Vagina (tissue), 2 donors: Measurements from ENCODE around the gene ANAPC5. TPM values are rescaled to one million over a fixed set of nuclear protein-coding genes. Genes with fewer than 3 reads are reported as not detected.
"Not testable (repeated sequence)": the region's sequence is repeated elsewhere in the genome, so short reads cannot be mapped to it uniquely, and the experiment has no call there.

ENCODE experiments used
- DNase-seq, 2 donors: peaks; one replicate each; pipeline ENCODE4 v3.0.0-alpha.2; 2017; ENCODE audit errors: extremely low spot score in 2 of 2
- H3K27ac ChIP-seq: fragments of 200-600 bp; sonication (generic); one replicate; pipeline ENCODE4 v1.5.1; 2019
- H3K27me3 ChIP-seq: fragments of 200-600 bp; sonication (generic); one replicate; pipeline ENCODE4 v1.5.1; 2019
- H3K36me3 ChIP-seq, 2 donors: fragments of 200-600 bp; sonication (generic); one replicate each; pipeline ENCODE4 v1.5.1; 2017 to 2019
- H3K4me1 ChIP-seq: fragments of 200-600 bp; sonication (generic); one replicate; pipeline ENCODE4 v1.5.1; 2019
- H3K4me3 ChIP-seq, 2 donors: fragments of 200-600 bp; sonication (generic); 1 replicate in 1 of 2; 2 replicates in 1 of 2; pipeline ENCODE4 v1.5.1; 2016 to 2019
- H3K9me3 ChIP-seq: fragments of 200-600 bp; sonication (generic); one replicate; pipeline ENCODE4 v1.5.1; 2019
- POLR2A ChIP-seq, 2 donors: fragments of 450-650 bp; IDR thresholded peaks; one replicate each; pipeline ENCODE4 v1.6.1; 2017; ENCODE audit warnings: antibody characterized with exemption in 2 of 2, mild to moderate bottlenecking in 2 of 2, moderate library complexity in 2 of 2
- POLR2AphosphoS5 ChIP-seq, 2 donors: sonication (generic); formaldehyde crosslinking; IDR thresholded peaks; one replicate each; pipeline ENCODE4 v1.9.0; 2017; ENCODE audit warnings: antibody characterized with exemption in 2 of 2, mild to moderate bottlenecking in 2 of 2, low read depth in 1 of 2; ENCODE audit not compliant: insufficient read depth in 1 of 2
- intact Hi-C: fragments of 100-400 bp; cut with DNase I; formaldehyde crosslinking; loops from one replicate; pipeline ENCODE4 v1.15.1; 2023
- total RNA-seq: library from RNA; depleted of rRNA; stranded (reverse); fragments of >200 nt; gene quantifications from one replicate; pipeline ENCODE4 v1.2.3, GENCODE V29; 2016
- TF ChIP-seq, protein P1 (sequence below), 3 experiments: fragments of 450-650 bp in 2 of 3; fragments of 200-600 bp in 1 of 3; sonication (generic) in 1 of 3; IDR thresholded peaks; one replicate each; pipeline ENCODE4 v1.5.1; 2017 to 2019; ENCODE audit warnings: antibody characterized with exemption in 3 of 3, mild to moderate bottlenecking in 2 of 3, moderate library complexity in 2 of 3

The ANAPC5 gene
- total RNA-seq, 1 donor from 2014 or later = 143 TPM

GRCh38 chr12:121318121-121318520 is 34.1 kb downstream of the ANAPC5 start:
- Histone ChIP-seq H3K9me3 (no peaks in the 10 kb centered on the region), H3K36me3 (peaks cover 0 to 43% of the 10 kb centered on the region in 2 donors), H3K27me3 (no peaks in the 10 kb centered on the region), H3K4me1 (no peaks in the 10 kb centered on the region), H3K4me3 (no peak overlapping the region), H3K27ac (no peak overlapping the region)
- intact Hi-C loops = no loop called here
- no peak for TF ChIP-seq POLR2A (IDR thresholded peaks at IDR 0.05)
- TF ChIP-seq, protein P1, sequence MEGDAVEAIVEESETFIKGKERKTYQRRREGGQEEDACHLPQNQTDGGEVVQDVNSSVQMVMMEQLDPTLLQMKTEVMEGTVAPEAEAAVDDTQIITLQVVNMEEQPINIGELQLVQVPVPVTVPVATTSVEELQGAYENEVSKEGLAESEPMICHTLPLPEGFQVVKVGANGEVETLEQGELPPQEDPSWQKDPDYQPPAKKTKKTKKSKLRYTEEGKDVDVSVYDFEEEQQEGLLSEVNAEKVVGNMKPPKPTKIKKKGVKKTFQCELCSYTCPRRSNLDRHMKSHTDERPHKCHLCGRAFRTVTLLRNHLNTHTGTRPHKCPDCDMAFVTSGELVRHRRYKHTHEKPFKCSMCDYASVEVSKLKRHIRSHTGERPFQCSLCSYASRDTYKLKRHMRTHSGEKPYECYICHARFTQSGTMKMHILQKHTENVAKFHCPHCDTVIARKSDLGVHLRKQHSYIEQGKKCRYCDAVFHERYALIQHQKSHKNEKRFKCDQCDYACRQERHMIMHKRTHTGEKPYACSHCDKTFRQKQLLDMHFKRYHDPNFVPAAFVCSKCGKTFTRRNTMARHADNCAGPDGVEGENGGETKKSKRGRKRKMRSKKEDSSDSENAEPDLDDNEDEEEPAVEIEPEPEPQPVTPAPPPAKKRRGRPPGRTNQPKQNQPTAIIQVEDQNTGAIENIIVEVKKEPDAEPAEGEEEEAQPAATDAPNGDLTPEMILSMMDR (IDR thresholded peaks at IDR 0.05) = no peak
- TF ChIP-seq POLR2AphosphoS5 (IDR thresholded peaks at IDR 0.05; ENCODE audit: insufficient read depth in 1 of 2, low read depth in 1 of 2) = no peak
- no peak for DNase-seq

- Histone ChIP-seq H3K36me3 (peaks cover 0 to 35% of the 10 kb centered on the region in 2 donors), H3K9me3 (no peaks in the 10 kb centered on the region), H3K4me3 (no peak overlapping the region), H3K27ac (no peak overlapping the region), H3K4me1 (no peaks in the 10 kb centered on the region), H3K27me3 (no peaks in the 10 kb centered on the region)
- DNase-seq = no peak
- intact Hi-C loops = no loop called here
- TF ChIP-seq POLR2AphosphoS5 (IDR thresholded peaks at IDR 0.05; ENCODE audit: insufficient read depth in 1 of 2, low read depth in 1 of 2) (no peak), POLR2A (IDR thresholded peaks at IDR 0.05) (no peak)
- TF ChIP-seq, protein P1 (IDR thresholded peaks at IDR 0.05) = no peak
Observed at GRCh38 chr12:121314431-121314830, 37.8 kb downstream of the ANAPC5 start.

- H3K4me3 ChIP-seq, H3K27ac ChIP-seq, H3K4me1 ChIP-seq, H3K27me3 ChIP-seq, intact Hi-C loops, DNase-seq, H3K9me3 ChIP-seq: not testable (repeated sequence)
- H3K36me3 ChIP-seq = peaks cover 0 to 27% of the 10 kb centered on the region in 2 donors
Observed at GRCh38 chr12:121310231-121310630, 42.0 kb downstream of the ANAPC5 start.

- H3K27ac ChIP-seq, H3K4me1 ChIP-seq, H3K27me3 ChIP-seq, DNase-seq, H3K9me3 ChIP-seq, H3K4me3 ChIP-seq, intact Hi-C loops: not testable (repeated sequence)
- H3K36me3 ChIP-seq = peaks cover 0 to 27% of the 10 kb centered on the region in 2 donors
Observed at GRCh38 chr12:121307397-121307796, 44.8 kb downstream of the ANAPC5 start.

GRCh38 chr12:121304306-121304705 is 47.9 kb downstream of the ANAPC5 start:
- Histone ChIP-seq H3K4me1 (no peaks in the 10 kb centered on the region), H3K4me3 (no peak overlapping the region), H3K27me3 (no peaks in the 10 kb centered on the region), H3K27ac (no peak overlapping the region), H3K9me3 (no peaks in the 10 kb centered on the region), H3K36me3 (peaks cover 0 to 11% of the 10 kb centered on the region in 2 donors)
- no peak for DNase-seq
- intact Hi-C loops = no loop called here
- TF ChIP-seq POLR2AphosphoS5 (IDR thresholded peaks at IDR 0.05; ENCODE audit: insufficient read depth in 1 of 2, low read depth in 1 of 2) = no peak
- TF ChIP-seq, protein P1 (IDR thresholded peaks at IDR 0.05) = no peak
- TF ChIP-seq POLR2A (IDR thresholded peaks at IDR 0.05) = no peak

GRCh38 chr12:121301876-121302275 is 50.3 kb downstream of the ANAPC5 start:
- TF ChIP-seq POLR2AphosphoS5 (IDR thresholded peaks at IDR 0.05; ENCODE audit: insufficient read depth in 1 of 2, low read depth in 1 of 2) (no peak), POLR2A (IDR thresholded peaks at IDR 0.05) (no peak)
- TF ChIP-seq, protein P1 (IDR thresholded peaks at IDR 0.05) = no peak
- DNase-seq = no peak
- intact Hi-C loops = no loop called here
- H3K27me3 ChIP-seq = no peaks in the 10 kb centered on the region
- no peak overlapping the region for H3K4me3 ChIP-seq
- H3K27ac ChIP-seq = no peak overlapping the region
- peaks cover 15% of the 10 kb centered on the region for H3K4me1 ChIP-seq
- no peaks in the 10 kb centered on the region for H3K36me3 ChIP-seq
- no peaks in the 10 kb centered on the region for H3K9me3 ChIP-seq
